K562 (cell line): ENCODE results near the gene LRRC61. TPM values are rescaled to one million over a fixed set of nuclear protein-coding genes. Genes with fewer than 3 reads are reported as not detected.
A peak's percentile ranks its signal among the peaks of the same experiment; 100 is the strongest.

Experiments used
- ASH1L ChIP-seq: fragments of 450-650 bp; IDR thresholded peaks from 2 replicates; pipeline ENCODE4 v1.6.1; 2018; ENCODE audit warnings: borderline replicate concordance, mild to moderate bottlenecking, low read depth; ENCODE audit not compliant: partially characterized antibody
- ATF1 ChIP-seq, 2 experiments: fragments of 450-650 bp in 1 of 2; IDR thresholded peaks; 2 replicates each; pipeline ENCODE4 v1.6.1; 2016; ENCODE audit warnings: missing compliant biosample characterization in 1 of 2, missing genetic modification characterization in 1 of 2
- CCNT2 ChIP-seq: IDR thresholded peaks from 2 replicates; pipeline ENCODE4 v1.6.1; 2011; ENCODE audit warnings: borderline replicate concordance, low read depth, mild to moderate bottlenecking, moderate library complexity, mixed read lengths, low read length; ENCODE audit not compliant: insufficient read length; ENCODE audit errors: extremely low read depth
- CEBPG ChIP-seq, 3 experiments: fragments of 200-800 bp in 1 of 3; sonication (Bioruptor generic) in 1 of 3; sonication (generic) in 1 of 3; formaldehyde crosslinking in 1 of 3; IDR thresholded peaks in 2 of 3; conservative IDR thresholded peaks in 1 of 3; 2 replicates each; pipeline versions ENCODE4 v1.6.1 to v1.8.0; 2016 to 2022; ENCODE audit warnings: missing compliant biosample characterization in 2 of 3, missing genetic modification characterization in 2 of 3, mild to moderate bottlenecking in 1 of 3, missing genetic modification reagents in 1 of 3
- L3MBTL2 ChIP-seq: fragments of 450-650 bp; IDR thresholded peaks from 2 replicates; pipeline ENCODE4 v1.6.1; 2016; ENCODE audit warnings: mild to moderate bottlenecking, moderate library complexity
- MAFG ChIP-seq: fragments of 450-650 bp; conservative IDR thresholded peaks from 2 replicates; pipeline ENCODE4 v1.6.1; 2016; ENCODE audit warnings: missing genetic modification characterization, missing compliant biosample characterization
- NUFIP1 ChIP-seq: fragments of 450-650 bp; IDR thresholded peaks from 2 replicates; pipeline ENCODE4 v1.6.1; 2018; ENCODE audit not compliant: partially characterized antibody
- POU5F1 ChIP-seq: fragments of 150-350 bp; IDR thresholded peaks from 2 replicates; pipeline ENCODE4 v1.6.1; 2014; ENCODE audit warnings: borderline replicate concordance, low read length, low read depth, mild to moderate bottlenecking; ENCODE audit not compliant: partially characterized antibody
- PYGO2 ChIP-seq: fragments of 450-650 bp; IDR thresholded peaks from 2 replicates; pipeline ENCODE4 v1.6.1; 2016; ENCODE audit warnings: mild to moderate bottlenecking, missing genetic modification characterization, moderate library complexity, missing compliant biosample characterization
- RCOR1 ChIP-seq, 2 experiments: IDR thresholded peaks; 2 replicates each; pipeline ENCODE4 v1.6.1; 2012; ENCODE audit warnings: low read depth in 2 of 2, low read length in 2 of 2, borderline replicate concordance in 1 of 2, improper control_type of control experiment in 1 of 2
- SMAD4 ChIP-seq: fragments of 250-450 bp; sonication (Bioruptor Pico); conservative IDR thresholded peaks from 2 replicates; pipeline ENCODE4 v1.8.0; 2021; ENCODE audit warnings: inconsistent platforms, mild to moderate bottlenecking, moderate library complexity
- SP1 ChIP-seq: sonication (generic); formaldehyde crosslinking; IDR thresholded peaks from 2 replicates; pipeline ENCODE4 v1.8.1; 2022; ENCODE audit warnings: mild to moderate bottlenecking, missing genetic modification reagents
- TCFL5 ChIP-seq: fragments of 250-450 bp; sonication (Bioruptor Pico); conservative IDR thresholded peaks from 2 replicates; pipeline ENCODE4 v1.6.1; 2021; ENCODE audit warnings: mild to moderate bottlenecking, moderate library complexity, matching md5 sums
- TOE1 ChIP-seq, 2 experiments: fragments of 450-650 bp in 1 of 2; sonication (generic) in 1 of 2; formaldehyde crosslinking in 1 of 2; IDR thresholded peaks; 2 replicates each; pipeline versions ENCODE4 v1.7.1 to v1.8.0; 2016 to 2022; ENCODE audit warnings: borderline replicate concordance in 2 of 2, mild to moderate bottlenecking in 2 of 2, antibody characterized with exemption in 1 of 2, inconsistent platforms in 1 of 2, low read depth in 1 of 2, missing genetic modification reagents in 1 of 2, moderate library complexity in 1 of 2
- ZNF354B ChIP-seq: fragments of 250-450 bp; sonication (Bioruptor Pico); IDR thresholded peaks from 2 replicates; pipeline ENCODE4 v1.4.0; 2020
- polyA plus RNA-seq, 8 experiments: library from polyadenylated mRNA; depleted of rRNA in 4 of 8; stranded (reverse) in 5 of 8; unstranded in 3 of 8; fragments of >200 nt; fragmentation: Nextera tagmentation in 2 of 8; fragmentation: Illumina TruSeq in 1 of 8; extraction: Ambion mirVana in 2 of 8; extraction: Trizol in 1 of 8; gene quantifications; 2 replicates each; pipeline versions ENCODE4 v1.2.1 to v1.2.3, GENCODE V29; 2011 to 2014; ENCODE audit warnings: inconsistent platforms in 1 of 8, missing spikeins in 1 of 8
- total RNA-seq, 7 experiments: library from RNA; depleted of rRNA in 6 of 7; stranded (reverse); fragments of >200 nt in 6 of 7; fragmentation: Illumina TruSeq in 2 of 7; extraction: Trizol in 2 of 7; gene quantifications; 2 replicates each; pipeline versions ENCODE4 v1.2.1 to v1.2.3, GENCODE V29; 2011 to 2021; ENCODE audit warnings: low replicate concordance in 1 of 7
- TF ChIP-seq, protein P1 (sequence below): fragments of 450-650 bp; IDR thresholded peaks from 2 replicates; pipeline ENCODE4 v1.6.1; 2016; ENCODE audit warnings: antibody characterized with exemption
- TF ChIP-seq, protein P2 (sequence below), 2 experiments: fragments of 200-800 bp in 1 of 2; sonication (Bioruptor generic) in 1 of 2; sonication (generic) in 1 of 2; formaldehyde crosslinking in 1 of 2; IDR thresholded peaks in 1 of 2; conservative IDR thresholded peaks in 1 of 2; 2 replicates each; pipeline versions ENCODE4 v1.5.0 to v1.6.1; 2016 to 2020; ENCODE audit warnings: missing compliant biosample characterization in 1 of 2, missing genetic modification characterization in 1 of 2, missing genetic modification reagents in 1 of 2
- TF ChIP-seq, protein P3 (sequence below): fragments of 250-450 bp; sonication (Bioruptor Pico); IDR thresholded peaks from 2 replicates; pipeline ENCODE4 v1.5.0; 2021; ENCODE audit warnings: mild to moderate bottlenecking, moderate library complexity

LRRC61 gene
- total and polyA plus RNA-seq, 9 of the 15 experiments (the other 6 are each of a cell fraction or from before 2014, with no cell fraction given): 1.3 to 55.2 (median 35.2) TPM

DNA sequence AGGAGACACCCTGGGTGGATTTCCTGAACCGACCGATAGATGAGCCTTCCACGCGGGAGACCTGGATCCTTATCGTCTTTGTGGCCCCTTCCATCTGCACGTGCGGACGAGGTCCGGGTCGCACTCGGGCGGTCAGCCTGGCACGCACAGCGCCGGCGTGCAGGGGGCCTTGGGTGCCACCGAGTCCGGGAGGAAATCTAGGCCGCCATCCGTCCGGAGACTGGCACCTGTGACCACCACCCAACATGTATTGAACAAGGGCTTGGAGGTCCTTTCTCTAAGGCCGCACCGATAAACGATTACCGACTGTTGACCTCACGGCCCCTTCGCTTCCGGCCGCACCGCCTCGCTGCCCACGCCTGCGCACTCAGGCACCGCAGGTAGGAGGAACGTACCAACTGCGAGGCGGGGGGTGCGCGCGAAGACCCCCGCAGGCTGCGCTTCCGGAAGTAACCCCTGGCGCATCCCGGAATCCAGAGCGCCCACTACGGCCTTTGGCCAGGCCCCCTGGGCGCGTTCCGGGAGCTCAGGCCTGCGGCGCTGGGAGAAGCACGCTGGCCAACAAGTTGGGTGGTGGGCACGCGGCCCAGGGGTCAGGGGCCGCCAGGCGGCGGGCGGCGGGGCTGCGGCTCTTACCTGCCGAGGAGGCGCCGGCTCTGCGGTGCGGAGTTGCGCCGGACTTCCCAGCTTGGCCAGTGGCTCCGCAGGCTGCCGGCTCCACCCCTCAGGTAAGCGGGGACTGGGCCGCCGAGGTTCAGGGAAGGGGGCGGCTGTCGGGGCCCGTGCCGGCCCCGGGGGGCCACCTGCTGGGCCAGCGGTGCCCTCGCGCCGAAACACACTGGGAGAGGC lies at the start of gene LRRC61, which contains the start of gene ACTR3C (continued):
- TF ChIP-seq, protein P1, sequence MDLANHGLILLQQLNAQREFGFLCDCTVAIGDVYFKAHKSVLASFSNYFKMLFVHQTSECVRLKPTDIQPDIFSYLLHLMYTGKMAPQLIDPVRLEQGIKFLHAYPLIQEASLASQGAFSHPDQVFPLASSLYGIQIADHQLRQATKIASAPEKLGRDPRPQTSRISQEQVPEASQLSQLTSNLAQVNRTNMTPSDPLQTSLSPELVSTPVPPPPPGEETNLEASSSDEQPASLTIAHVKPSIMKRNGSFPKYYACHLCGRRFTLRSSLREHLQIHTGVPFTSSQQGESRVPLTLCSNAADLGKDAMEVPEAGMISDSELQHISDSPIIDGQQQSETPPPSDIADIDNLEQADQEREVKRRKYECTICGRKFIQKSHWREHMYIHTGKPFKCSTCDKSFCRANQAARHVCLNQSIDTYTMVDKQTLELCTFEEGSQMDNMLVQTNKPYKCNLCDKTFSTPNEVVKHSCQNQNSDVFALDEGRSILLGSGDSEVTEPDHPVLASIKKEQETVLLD: peak; percentile 92
- peak; percentile 68 for TF ChIP-seq CEBPG (CRISPR knock-in tag; IDR thresholded peaks at IDR 0.05)
- no peak for TF ChIP-seq CEBPG (tag; conservative IDR thresholded peaks at IDR 0.05 in 1 of 2, IDR thresholded peaks at IDR 0.05 in 1 of 2)
- TF ChIP-seq ATF1 (CRISPR knock-in tag; IDR thresholded peaks at IDR 0.05): no peak
- peak; percentile 89 for TF ChIP-seq ATF1 (tag; IDR thresholded peaks at IDR 0.05)
- peak; percentile 12 for TF ChIP-seq POU5F1
- peak; percentile 11 for TF ChIP-seq NUFIP1
- TF ChIP-seq ZNF354B: peak; percentile 42; the same call in 1 of the 2 replicates
- TF ChIP-seq MAFG: no peak
- peak; percentile 81 for TF ChIP-seq CCNT2
- TF ChIP-seq PYGO2 (tag): no peak
- TF ChIP-seq ASH1L: no peak
- TF ChIP-seq RCOR1 (IDR thresholded peaks at IDR 0.05; ENCODE audit: borderline replicate concordance in 1 of 2, low read depth in 2 of 2, low read length in 2 of 2): peak; percentile 37 to 59
- TF ChIP-seq, protein P2, sequence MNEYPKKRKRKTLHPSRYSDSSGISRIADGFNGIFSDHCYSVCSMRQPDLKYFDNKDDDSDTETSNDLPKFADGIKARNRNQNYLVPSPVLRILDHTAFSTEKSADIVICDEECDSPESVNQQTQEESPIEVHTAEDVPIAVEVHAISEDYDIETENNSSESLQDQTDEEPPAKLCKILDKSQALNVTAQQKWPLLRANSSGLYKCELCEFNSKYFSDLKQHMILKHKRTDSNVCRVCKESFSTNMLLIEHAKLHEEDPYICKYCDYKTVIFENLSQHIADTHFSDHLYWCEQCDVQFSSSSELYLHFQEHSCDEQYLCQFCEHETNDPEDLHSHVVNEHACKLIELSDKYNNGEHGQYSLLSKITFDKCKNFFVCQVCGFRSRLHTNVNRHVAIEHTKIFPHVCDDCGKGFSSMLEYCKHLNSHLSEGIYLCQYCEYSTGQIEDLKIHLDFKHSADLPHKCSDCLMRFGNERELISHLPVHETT (CRISPR knock-in tag; conservative IDR thresholded peaks at IDR 0.05 in 1 of 2, IDR thresholded peaks at IDR 0.05 in 1 of 2): no peak; a peak in 1 of 4 replicates
- TF ChIP-seq TCFL5 (CRISPR knock-in tag): no peak
- TF ChIP-seq L3MBTL2: peak; percentile 99
- TF ChIP-seq SMAD4 (CRISPR knock-in tag): peak; percentile 95
- TF ChIP-seq, protein P3, sequence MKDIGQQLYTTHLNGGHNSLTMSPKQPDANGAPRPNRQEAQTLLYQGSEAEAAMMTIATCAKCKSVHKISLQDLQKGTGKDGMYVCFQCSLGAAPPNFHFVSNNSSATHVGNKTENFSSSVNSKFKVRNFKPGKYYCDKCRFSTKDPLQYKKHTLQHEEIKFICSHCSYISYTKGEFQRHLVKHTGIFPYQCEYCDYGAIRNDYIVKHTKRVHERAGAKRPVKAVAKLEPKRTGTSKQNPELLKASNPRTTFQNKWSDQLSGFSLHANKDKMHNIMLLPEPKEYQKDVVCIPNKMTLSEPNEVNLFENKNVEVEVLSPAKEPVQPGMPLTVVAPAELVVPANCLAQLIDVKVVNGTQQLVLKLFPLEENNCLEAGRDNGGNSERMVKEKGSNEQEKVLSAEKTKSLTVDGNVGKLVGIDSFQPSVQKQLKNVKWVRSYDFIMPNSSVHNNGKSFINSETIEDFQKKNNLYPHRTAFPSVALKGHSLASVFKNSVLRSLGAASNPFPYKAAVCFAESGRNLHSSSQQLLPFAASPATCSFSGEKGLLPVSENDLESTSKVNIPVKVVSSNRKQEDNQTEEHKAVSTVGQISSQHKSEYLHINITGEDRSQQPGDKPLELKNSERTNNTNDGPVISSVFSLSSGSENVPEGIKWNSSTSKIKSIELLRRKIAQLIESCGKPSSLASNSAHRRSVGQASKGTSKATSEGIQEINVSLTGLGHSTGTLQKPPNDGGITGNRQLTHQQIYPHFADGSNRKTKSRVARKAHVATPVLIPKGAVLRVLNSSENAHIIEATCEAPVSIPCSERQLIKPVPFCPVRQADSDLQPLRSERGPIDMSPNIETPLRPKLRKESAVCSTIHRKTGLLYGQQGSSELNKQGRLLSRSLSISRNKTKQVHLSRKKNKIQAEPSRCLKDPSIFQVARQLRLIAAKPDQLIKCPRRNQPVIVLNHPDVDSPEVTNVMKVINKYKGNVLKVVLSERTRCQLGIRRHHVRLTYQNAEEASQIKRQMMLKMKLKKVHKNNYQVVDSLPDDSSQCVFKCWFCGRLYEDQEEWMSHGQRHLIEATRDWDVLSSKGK (CRISPR knock-in tag): no peak
- peak; percentile 81 for TF ChIP-seq TOE1 (IDR thresholded peaks at IDR 0.05; ENCODE audit: borderline replicate concordance)
- peak; percentile 91 for TF ChIP-seq TOE1 (CRISPR knock-in tag; IDR thresholded peaks at IDR 0.05; ENCODE audit: borderline replicate concordance, low read depth)
- peak; percentile 91 for TF ChIP-seq SP1 (CRISPR knock-in tag)
